ENCODE data around the gene SMAD2. TPM values are rescaled to one million over a fixed set of nuclear protein-coding genes. Genes with fewer than 3 reads are reported as not detected.

The SMAD2 gene
- total RNA-seq, 1 experiment from 2014 or later, result 97.0 TPM

DNA sequence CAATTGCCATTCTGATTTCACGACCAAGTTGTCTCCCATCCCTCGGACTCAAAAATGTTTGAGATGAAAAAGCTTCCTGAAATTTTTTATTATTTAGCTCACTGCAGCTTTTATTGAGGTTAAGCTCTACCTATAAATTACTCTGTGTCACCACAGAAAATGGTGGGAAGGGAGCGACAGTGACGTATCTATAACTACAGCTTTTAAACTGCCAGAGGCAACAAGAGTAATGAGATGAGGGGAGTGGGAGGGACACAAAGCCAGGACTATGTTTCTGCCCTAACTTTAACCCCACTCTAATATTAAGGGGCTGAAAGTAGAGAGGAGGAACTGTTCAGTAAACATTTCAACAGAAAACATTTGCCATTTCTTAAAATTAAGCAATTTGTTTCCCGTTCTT is 37.4 kb downstream of the SMAD2 start:
- POLR2A ChIA-PET (ENCODE audit: unreplicated experiment), result no interaction called here
- TF ChIP-seq, protein P1, sequence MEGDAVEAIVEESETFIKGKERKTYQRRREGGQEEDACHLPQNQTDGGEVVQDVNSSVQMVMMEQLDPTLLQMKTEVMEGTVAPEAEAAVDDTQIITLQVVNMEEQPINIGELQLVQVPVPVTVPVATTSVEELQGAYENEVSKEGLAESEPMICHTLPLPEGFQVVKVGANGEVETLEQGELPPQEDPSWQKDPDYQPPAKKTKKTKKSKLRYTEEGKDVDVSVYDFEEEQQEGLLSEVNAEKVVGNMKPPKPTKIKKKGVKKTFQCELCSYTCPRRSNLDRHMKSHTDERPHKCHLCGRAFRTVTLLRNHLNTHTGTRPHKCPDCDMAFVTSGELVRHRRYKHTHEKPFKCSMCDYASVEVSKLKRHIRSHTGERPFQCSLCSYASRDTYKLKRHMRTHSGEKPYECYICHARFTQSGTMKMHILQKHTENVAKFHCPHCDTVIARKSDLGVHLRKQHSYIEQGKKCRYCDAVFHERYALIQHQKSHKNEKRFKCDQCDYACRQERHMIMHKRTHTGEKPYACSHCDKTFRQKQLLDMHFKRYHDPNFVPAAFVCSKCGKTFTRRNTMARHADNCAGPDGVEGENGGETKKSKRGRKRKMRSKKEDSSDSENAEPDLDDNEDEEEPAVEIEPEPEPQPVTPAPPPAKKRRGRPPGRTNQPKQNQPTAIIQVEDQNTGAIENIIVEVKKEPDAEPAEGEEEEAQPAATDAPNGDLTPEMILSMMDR (conservative IDR thresholded peaks at IDR 0.05), result no peak
- no peak for TF ChIP-seq EZH2 (IDR thresholded peaks at IDR 0.05; ENCODE audit: low read depth)
- H3K9me2 ChIP-seq (ENCODE audit: insufficient read depth), result no peaks in the 10 kb centered on the region
- H3K79me2 ChIP-seq (ENCODE audit: low read depth), result peaks cover 40% of the 10 kb centered on the region
- no peaks in the 10 kb centered on the region for H3K27me3 ChIP-seq (ENCODE audit: insufficient read depth, low read depth)
- no peaks in the 10 kb centered on the region for H4K20me1 ChIP-seq (ENCODE audit: insufficient read depth)
- no peak for DNase-seq
- H3K9me3 ChIP-seq (ENCODE audit: insufficient read depth, low read depth), result 0 out of 2 replicates have a peak, but pooled peaks cover 4% of the 10 kb centered on the region
- H2AFZ ChIP-seq, result no peak overlapping the region
- no TSS peak for BruUV-seq (replicated peaks)
- no peak overlapping the region for H3K4me2 ChIP-seq
- intact Hi-C loops (cut with micrococcal nuclease; ENCODE audit: unreplicated experiment), result no loop called here
- H3K4me3 ChIP-seq, result no peak overlapping the region
- CTCF ChIA-PET, result no interaction called here
- H3K36me3 ChIP-seq (ENCODE audit: low read depth), result peaks cover 18% of the 10 kb centered on the region; the same call in 1 of the 2 replicates
- no peak overlapping the region for H3K27ac ChIP-seq
- peaks cover 45% of the 10 kb centered on the region for H3K4me1 ChIP-seq (replicated peaks; ENCODE audit: insufficient read depth)
- no peaks in the 10 kb centered on the region; the same call in 1 of the 2 replicates for H3F3A ChIP-seq (ENCODE audit: insufficient read depth, low read depth)

DNA sequence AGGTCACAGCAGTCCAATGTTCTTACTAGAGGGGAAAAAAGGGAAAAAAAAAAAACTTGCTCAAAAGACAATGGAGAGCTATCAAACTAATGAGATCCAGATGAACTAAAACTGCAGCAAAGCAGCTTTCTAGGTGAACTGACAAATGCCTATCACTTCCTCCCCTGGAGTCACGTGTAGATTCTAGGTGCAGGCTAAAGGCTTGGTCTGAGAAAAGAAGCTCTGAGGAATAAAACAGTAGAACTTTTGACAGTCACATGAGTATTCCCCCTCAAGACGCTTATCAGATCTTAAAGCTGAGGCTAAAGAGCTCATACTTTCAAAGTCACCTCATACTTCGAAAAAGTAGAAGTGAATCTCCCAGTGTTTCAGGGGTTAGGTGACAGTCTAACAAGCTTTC is 42.3 kb downstream of the SMAD2 start:
- TF ChIP-seq EZH2 (IDR thresholded peaks at IDR 0.05; ENCODE audit: low read depth), result no peak
- TF ChIP-seq, protein P1 (conservative IDR thresholded peaks at IDR 0.05), result no peak

DNA sequence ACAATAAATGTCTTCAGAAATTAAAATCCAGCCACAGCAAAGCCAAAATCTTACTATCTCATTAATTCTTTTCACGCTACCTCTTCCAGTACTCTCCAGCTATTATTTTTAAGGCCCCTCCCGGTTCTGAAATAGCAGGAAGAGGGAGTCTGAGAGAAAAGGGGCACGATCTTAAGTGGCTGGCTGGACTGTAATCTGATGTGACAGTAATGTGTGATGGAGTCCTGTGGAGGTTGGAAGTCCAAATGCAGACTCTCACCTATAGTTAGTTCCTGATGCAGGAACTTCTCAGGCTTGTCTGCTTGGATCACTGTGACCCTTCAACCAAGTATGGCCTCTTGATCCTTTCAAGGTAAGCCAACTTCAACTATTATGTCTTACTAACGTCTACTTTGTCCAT is 43.2 kb downstream of the SMAD2 start:
- TF ChIP-seq EZH2 (IDR thresholded peaks at IDR 0.05; ENCODE audit: low read depth), result no peak
- TF ChIP-seq, protein P1 (conservative IDR thresholded peaks at IDR 0.05), result no peak
- peaks cover 32% of the 10 kb centered on the region for H3K4me1 ChIP-seq (replicated peaks; ENCODE audit: insufficient read depth)
- H3K9me2 ChIP-seq (ENCODE audit: insufficient read depth), result no peaks in the 10 kb centered on the region
- peaks cover 29% of the 10 kb centered on the region for H3K79me2 ChIP-seq (ENCODE audit: low read depth)
- H3K27me3 ChIP-seq (ENCODE audit: insufficient read depth, low read depth), result no peaks in the 10 kb centered on the region
- POLR2A ChIA-PET (ENCODE audit: unreplicated experiment), result interaction anchor here (0.5 to 0.6 kb wide), 2 partner anchors 46 to 199 kb away, joined by 3 to 10 read pairs; no protein-coding TSS in a partner anchor
- no peaks in the 10 kb centered on the region for H3K9me3 ChIP-seq (ENCODE audit: insufficient read depth, low read depth)
- H3K4me3 ChIP-seq, result no peak overlapping the region
- intact Hi-C loops (cut with micrococcal nuclease; ENCODE audit: unreplicated experiment), result no loop called here
- CTCF ChIA-PET, result no interaction called here
- no peaks in the 10 kb centered on the region for H4K20me1 ChIP-seq (ENCODE audit: insufficient read depth)
- H3K4me2 ChIP-seq, result no peak overlapping the region
- H3K36me3 ChIP-seq (ENCODE audit: low read depth), result peaks cover 18% of the 10 kb centered on the region; the same call in 1 of the 2 replicates
- no peak overlapping the region for H3K27ac ChIP-seq
- no peak for DNase-seq
- no TSS peak for BruUV-seq (replicated peaks)
- H2AFZ ChIP-seq, result no peak overlapping the region
- H3F3A ChIP-seq (ENCODE audit: insufficient read depth, low read depth), result peaks cover 26% of the 10 kb centered on the region

More for the DNA sequence above, 42.3 kb downstream of the SMAD2 start:
- H3K4me2 ChIP-seq, result no peak overlapping the region
- no peaks in the 10 kb centered on the region for H4K20me1 ChIP-seq (ENCODE audit: insufficient read depth)
- no peak overlapping the region for H2AFZ ChIP-seq
- intact Hi-C loops (cut with micrococcal nuclease; ENCODE audit: unreplicated experiment), result no loop called here
- H3K27ac ChIP-seq, result no peak overlapping the region
- H3K79me2 ChIP-seq (ENCODE audit: low read depth), result peaks cover 30% of the 10 kb centered on the region
- peaks cover 18% of the 10 kb centered on the region; the same call in 1 of the 2 replicates for H3K36me3 ChIP-seq (ENCODE audit: low read depth)
- POLR2A ChIA-PET (ENCODE audit: unreplicated experiment), result no interaction called here
- no peaks in the 10 kb centered on the region for H3K27me3 ChIP-seq (ENCODE audit: insufficient read depth, low read depth)
- CTCF ChIA-PET, result no interaction called here
- BruUV-seq (replicated peaks), result no TSS peak
- no peaks in the 10 kb centered on the region for H3K9me3 ChIP-seq (ENCODE audit: insufficient read depth, low read depth)
- no peak for DNase-seq
- H3K4me1 ChIP-seq (replicated peaks; ENCODE audit: insufficient read depth), result peaks cover 32% of the 10 kb centered on the region
- H3F3A ChIP-seq (ENCODE audit: insufficient read depth, low read depth), result peaks cover 17% of the 10 kb centered on the region; the same call in 1 of the 2 replicates
- H3K4me3 ChIP-seq, result no peak overlapping the region
- no peaks in the 10 kb centered on the region for H3K9me2 ChIP-seq (ENCODE audit: insufficient read depth)
